HT1080 (cell line): Measurements from ENCODE around the gene ENO1. TPM values are rescaled to one million over a fixed set of nuclear protein-coding genes. Genes with fewer than 3 reads are reported as not detected.

Source experiments
- DNase-seq: peaks from one replicate; pipeline ENCODE4 v3.0.0-alpha.2; 2015; ENCODE audit warnings: low read depth
- small RNA-seq: library from RNA; depleted of rRNA; stranded (forward); fragments of <200 nt; gene quantifications from one replicate; pipeline ENCODE3, GENCODE V24; 2014
- total RNA-seq: library from RNA; depleted of rRNA; stranded (reverse); fragments of >200 nt; shearing (Covaris generic); gene quantifications from 2 replicates; pipeline ENCODE4 v1.2.3, GENCODE V29; 2014; rRNA removed

The ENO1 gene
- total RNA-seq, 1 experiment from 2014 or later: 3,729 TPM

- no peak for DNase-seq
Observed at GRCh38 chr1:8814865-8815264, 63.6 kb downstream of the ENO1 start.

DNA sequence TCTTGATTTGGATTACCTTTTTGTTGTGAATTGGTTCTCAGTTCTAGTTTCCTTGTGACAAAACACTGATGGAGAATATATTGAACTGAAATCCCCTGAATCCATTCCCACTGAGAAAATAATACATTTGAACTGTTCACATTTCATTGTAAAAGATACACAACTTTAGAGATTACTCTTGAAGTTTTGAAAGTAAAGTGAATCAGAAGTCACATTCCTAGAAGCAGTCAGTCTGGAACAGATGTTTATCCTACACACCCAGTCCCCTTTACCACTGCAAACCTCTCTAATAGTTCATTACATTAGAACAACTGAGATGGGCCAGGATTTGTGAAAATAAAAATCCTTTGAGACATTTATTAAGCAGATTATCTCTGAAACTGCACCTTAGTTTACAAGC is 64.5 kb downstream of the ENO1 start:
- DNase-seq: no peak

- DNase-seq: peak; percentile 34
Observed at GRCh38 chr1:8813016-8813763, 65.3 kb downstream of the ENO1 start.

GRCh38 chr1:8812081-8812480 is 66.4 kb downstream of the ENO1 start:
- DNase-seq: no peak

Small RNA genes within 50 kb of the gene (small RNA-seq; reads per million reads assigned to genes)
- gene AL139415.2: not detected
- not detected for gene MIR6728
- gene RNU6-304P: not detected

Other genes starting within 250 kb of the ENO1 start
- gene RERE, start 61.0 kb downstream of the ENO1 start, total RNA-seq: 9.6 and 12.4 TPM in 2 replicates
- gene CA6, start 67.2 kb upstream of the ENO1 start, total RNA-seq: not detected in 2 replicates
- gene SLC2A7, start 147.7 kb upstream of the ENO1 start, total RNA-seq: not detected in 2 replicates
- gene SLC2A5, start 190.9 kb upstream of the ENO1 start, total RNA-seq: not detected in 2 replicates